ENCODE measurements around the gene C22orf15.

GRCh38 chr22:23763954-23764353 lies 1.2 kb downstream of the C22orf15 start:
- TF ChIP-seq RAD21 (IDR thresholded peaks at IDR 0.05) (no peak), CTCF (IDR thresholded peaks at IDR 0.05; ENCODE audit: low read depth, low read length, missing input control) (no peak), MAX (IDR thresholded peaks at IDR 0.05) (no peak), NR2F2 (IDR thresholded peaks at IDR 0.05) (no peak), TAF1 (conservative IDR thresholded peaks at IDR 0.05) (no peak), YY1 (IDR thresholded peaks at IDR 0.05) (no peak), EGR1 (IDR thresholded peaks at IDR 0.05; ENCODE audit: low read depth in 2 of 2) (no peak), ATF3 (IDR thresholded peaks at IDR 0.05) (no peak), HNF4A (conservative IDR thresholded peaks at IDR 0.05) (no peak)
- TF ChIP-seq, protein P1, sequence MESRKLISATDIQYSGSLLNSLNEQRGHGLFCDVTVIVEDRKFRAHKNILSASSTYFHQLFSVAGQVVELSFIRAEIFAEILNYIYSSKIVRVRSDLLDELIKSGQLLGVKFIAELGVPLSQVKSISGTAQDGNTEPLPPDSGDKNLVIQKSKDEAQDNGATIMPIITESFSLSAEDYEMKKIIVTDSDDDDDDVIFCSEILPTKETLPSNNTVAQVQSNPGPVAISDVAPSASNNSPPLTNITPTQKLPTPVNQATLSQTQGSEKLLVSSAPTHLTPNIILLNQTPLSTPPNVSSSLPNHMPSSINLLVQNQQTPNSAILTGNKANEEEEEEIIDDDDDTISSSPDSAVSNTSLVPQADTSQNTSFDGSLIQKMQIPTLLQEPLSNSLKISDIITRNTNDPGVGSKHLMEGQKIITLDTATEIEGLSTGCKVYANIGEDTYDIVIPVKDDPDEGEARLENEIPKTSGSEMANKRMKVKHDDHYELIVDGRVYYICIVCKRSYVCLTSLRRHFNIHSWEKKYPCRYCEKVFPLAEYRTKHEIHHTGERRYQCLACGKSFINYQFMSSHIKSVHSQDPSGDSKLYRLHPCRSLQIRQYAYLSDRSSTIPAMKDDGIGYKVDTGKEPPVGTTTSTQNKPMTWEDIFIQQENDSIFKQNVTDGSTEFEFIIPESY (IDR thresholded peaks at IDR 0.05): no peak
- TF ChIP-seq, protein P2, sequence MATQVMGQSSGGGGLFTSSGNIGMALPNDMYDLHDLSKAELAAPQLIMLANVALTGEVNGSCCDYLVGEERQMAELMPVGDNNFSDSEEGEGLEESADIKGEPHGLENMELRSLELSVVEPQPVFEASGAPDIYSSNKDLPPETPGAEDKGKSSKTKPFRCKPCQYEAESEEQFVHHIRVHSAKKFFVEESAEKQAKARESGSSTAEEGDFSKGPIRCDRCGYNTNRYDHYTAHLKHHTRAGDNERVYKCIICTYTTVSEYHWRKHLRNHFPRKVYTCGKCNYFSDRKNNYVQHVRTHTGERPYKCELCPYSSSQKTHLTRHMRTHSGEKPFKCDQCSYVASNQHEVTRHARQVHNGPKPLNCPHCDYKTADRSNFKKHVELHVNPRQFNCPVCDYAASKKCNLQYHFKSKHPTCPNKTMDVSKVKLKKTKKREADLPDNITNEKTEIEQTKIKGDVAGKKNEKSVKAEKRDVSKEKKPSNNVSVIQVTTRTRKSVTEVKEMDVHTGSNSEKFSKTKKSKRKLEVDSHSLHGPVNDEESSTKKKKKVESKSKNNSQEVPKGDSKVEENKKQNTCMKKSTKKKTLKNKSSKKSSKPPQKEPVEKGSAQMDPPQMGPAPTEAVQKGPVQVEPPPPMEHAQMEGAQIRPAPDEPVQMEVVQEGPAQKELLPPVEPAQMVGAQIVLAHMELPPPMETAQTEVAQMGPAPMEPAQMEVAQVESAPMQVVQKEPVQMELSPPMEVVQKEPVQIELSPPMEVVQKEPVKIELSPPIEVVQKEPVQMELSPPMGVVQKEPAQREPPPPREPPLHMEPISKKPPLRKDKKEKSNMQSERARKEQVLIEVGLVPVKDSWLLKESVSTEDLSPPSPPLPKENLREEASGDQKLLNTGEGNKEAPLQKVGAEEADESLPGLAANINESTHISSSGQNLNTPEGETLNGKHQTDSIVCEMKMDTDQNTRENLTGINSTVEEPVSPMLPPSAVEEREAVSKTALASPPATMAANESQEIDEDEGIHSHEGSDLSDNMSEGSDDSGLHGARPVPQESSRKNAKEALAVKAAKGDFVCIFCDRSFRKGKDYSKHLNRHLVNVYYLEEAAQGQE (IDR thresholded peaks at IDR 0.05): no peak
